Renal pelvis (tissue), 4 donors: ENCODE data around the gene TRNP1. TPM values are rescaled to one million over a fixed set of nuclear protein-coding genes. Genes with fewer than 3 reads are reported as not detected.

Source experiments
- DNase-seq: peaks from one replicate; pipeline ENCODE4 v3.0.0-alpha.2; 2013
- polyA plus RNA-seq, 3 donors: library from polyadenylated mRNA; unstranded; fragments of 120-200 nt; gene quantifications; one replicate each; pipeline ENCODE4 v1.2.1, GENCODE V29; 2013; ENCODE audit not compliant: insufficient read length in 3 of 3

Gene TRNP1
- polyA plus RNA-seq, 3 donors, result 5.5 to 6.8 (median 6.0) TPM

- DNase-seq, result no peak
Observed at GRCh38 chr1:27021354-27022031, 28.0 kb downstream of the TRNP1 start.

DNA sequence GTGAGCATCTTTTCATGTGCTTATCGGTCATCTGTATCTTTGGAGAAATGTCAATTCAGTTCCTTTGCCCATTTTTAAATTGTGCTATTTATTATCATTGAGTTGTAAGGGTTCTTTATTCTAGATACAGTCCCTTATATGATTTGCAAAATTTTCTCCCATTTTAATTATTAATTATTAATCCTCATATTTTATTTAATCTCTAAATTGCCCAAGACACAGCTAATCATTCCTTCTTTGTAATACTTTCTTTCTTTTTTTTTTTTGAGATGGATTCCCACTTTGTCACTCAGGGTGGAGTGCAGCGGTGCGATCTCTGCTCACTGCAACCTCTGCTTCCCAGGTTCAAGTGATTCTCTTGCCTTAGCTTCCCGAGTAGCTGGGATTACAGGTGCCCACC lies 32.2 kb downstream of the TRNP1 start:
- no peak for DNase-seq

DNA sequence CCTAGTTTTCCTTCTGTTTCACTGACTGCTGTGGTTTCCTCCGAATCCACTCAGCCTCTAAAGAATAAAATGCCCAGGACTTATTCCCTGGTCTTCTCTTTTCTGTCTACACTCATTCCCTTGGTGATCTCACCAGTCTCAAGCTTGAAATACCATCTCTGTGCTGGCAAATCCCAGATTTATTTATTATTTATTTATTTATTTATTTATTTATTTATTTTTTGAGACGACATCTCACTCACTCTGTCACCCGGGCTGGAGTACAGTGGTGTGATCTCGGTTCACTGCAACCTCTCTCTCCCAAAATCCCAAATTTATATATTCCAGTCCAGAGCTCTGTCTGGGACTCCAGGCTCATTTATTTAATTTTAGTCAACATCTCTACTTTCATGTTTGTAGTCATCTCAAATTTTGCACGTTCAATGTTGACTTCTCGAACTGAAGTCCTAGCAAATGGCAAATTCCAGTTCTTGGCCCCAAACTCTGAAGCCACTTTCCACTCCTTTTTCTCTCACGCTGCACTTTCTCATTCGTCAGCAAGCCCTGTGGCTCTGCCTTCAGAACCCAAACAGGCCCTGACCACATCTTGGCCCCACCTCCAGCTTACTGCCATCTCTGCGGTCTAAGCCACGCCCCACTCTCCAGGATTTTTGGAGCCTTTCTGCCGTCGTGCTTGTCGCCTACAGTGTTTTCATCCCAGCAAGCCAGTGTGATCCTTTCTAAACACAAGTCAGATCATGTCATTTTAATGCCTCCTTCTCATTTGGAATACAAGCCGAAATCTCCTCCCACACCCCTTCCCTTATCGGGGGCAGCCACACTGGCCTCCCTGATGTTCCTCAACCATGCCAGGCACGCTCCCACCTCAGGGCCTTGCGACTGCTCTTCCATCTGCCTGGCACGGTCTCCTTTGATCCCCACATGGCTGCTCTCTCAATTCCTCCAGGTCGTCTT lies 33.4 kb downstream of the TRNP1 start:
- peak; percentile 56 for DNase-seq

DNA sequence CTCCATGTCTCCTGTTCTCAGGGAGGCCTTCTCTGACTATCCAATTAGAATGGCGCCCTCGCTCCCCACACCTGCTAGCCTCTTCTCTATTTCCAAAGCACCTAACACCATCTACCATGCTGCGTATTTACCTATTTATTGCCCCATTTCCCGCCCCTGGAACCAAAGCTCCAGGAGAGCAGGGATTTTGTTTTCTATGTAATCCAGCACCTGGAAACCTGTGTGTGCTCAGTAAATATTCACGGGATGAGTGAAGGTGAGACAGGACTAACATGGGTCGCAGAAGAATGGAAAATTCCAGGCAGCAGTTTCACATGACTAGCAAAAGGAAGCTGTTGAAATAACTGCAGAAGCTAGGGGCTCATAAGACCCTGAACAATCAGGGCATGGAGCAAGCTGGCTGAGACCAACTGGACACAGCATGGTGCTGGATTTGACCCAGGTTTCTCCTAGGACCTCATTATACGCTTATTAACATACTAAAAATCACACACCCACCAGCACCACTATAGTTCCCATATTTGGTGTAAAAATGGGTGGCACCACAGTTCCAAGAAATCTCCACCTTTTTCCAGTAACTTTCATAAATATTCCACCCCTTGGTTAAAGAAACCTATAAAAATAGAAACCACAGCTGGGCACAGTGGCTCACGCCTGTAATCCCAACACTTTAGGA lies 34.2 kb downstream of the TRNP1 start:
- no peak for DNase-seq

GRCh38 chr1:27029517-27029916 lies 36.0 kb downstream of the TRNP1 start:
- DNase-seq, result no peak

DNA sequence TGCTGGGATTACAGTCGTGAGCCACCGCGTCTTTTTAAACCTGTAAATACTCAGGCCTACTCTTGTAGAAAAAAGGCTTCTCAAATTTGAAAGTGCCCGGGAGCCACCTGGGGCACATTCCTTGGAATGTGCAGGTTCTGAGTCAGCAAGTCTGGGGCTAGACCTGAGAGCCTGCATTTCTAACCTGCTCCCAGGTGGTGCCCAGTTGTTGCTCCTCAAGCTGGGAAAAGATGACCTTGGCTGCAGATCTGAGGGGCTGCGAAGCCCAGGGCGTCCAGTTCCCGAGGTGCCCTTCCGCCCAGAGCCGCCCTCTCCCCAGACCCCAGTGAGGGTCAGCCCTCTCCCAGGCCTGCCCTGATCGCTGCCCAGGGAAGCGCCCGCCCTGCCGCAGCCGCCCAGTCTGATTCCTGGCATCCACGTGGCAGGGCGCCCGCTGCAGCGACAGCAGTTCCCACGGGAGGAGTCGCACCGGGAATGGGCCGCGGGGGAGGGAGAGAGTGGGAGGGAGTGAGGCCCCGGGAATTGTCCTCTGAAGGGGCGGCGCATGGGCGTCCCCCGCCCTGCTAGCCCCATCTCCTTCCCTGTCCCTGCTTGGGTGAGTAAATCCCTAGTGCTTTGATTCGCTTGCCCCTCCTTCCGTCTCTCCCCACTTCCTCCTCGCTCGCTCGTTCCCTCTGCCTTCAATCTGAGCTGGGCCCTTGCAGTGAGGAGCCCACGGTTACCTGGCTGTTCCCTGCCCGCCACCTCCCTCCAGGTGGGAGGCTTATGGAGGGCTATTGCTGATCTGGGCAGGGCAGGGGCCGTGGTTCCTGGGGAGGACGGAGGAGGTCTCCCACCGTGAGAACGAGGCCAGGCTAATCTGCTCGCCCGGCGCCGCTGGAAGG lies 38.0 kb downstream of the TRNP1 start:
- DNase-seq, result peak; percentile 82

DNA sequence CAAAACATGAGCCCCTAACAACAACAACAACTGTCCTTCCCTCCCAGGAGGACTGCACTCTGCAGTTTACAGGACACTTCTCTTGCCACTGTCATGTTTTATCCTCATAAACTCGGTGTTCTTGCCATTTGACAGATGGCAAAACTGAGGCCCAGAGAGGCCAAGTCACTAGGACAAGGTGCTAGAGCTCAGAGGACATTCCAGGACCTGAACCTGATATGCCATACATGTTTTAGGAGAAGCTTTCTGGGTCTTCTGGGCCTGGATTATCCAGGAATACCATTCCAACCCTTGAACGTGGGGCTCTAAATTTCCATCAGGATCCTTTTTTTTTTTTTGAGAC lies 38.6 kb downstream of the TRNP1 start:
- DNase-seq, result no peak

DNA sequence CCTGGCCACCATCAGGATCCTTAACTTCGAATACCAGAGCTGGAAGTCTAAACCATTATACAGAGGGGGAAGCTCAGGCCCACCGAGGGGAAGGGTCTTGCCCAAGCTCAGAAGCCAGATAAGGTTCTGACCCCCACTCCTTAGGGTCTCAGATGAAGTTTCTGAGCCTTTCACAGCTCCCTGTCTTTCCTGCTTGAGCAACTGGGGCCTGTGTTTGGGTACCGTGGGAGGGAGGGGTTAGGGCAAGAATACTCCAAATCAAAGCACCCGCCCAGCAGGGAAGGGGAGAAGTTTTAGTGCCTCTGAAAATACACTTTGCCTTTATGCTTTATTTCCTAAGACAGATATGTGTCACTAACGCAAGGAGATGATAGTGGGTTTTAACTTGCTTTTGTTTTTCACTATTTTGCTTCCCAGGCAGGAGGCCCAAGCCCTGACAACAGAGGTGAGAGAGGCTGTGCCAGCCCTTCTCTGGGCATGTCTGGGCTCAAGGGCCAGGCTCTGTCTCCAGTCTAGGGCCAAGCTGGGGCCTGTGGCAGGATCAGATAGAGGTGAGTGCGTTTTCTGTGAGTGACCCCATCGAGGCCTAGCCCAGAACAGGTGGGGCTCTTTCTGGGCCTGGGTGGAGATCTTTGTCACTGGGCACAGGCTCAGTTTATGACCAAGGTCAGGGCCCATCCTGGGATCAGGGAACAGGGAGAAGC lies 39.7 kb downstream of the TRNP1 start:
- DNase-seq, result no peak

DNA sequence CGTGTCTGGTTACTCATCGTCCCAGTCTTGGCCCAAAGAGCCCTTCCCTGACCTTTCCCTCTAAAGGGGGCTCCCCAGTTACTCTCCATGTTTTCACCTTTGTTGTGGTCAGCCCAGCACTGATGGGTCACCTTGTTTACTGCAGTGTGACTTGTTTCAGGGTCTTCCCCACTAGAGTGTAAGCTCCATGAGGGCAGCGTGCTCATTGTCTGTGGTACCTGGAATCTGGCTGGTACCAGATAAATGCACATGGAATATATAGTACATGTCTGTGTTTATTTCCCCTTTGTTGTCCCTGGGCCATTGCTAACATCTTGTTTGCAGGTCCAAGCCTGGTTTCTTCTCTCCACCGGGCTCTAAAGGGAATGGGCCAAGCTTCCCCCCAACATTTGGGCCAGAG lies 41.9 kb downstream of the TRNP1 start:
- no peak for DNase-seq

- DNase-seq, result no peak
Observed at GRCh38 chr1:27036718-27037117, 43.2 kb downstream of the TRNP1 start.

GRCh38 chr1:27037518-27037917 lies 44.0 kb downstream of the TRNP1 start:
- no peak for DNase-seq

DNA sequence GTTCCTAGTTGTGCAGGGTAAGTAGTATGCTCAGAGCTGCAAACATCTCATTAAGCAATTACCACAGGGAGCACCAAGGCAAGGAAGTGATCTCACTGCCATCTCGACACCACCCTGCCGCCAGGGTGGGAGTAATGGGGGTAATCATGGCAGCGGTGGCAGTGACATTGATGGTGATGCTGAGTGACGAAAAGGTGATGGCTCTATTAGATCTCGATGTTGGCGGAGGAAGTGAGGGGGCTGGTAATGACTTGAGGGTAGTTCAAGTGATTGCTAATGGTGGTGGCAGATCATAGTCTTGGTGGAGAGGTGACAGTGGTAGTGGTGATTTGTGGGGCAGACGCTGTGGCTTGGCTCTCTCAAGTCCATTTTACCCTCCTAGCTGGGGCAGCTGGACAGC lies 44.5 kb downstream of the TRNP1 start:
- no peak for DNase-seq

GRCh38 chr1:27042670-27043069 lies 49.2 kb downstream of the TRNP1 start:
- DNase-seq, result no peak

DNA sequence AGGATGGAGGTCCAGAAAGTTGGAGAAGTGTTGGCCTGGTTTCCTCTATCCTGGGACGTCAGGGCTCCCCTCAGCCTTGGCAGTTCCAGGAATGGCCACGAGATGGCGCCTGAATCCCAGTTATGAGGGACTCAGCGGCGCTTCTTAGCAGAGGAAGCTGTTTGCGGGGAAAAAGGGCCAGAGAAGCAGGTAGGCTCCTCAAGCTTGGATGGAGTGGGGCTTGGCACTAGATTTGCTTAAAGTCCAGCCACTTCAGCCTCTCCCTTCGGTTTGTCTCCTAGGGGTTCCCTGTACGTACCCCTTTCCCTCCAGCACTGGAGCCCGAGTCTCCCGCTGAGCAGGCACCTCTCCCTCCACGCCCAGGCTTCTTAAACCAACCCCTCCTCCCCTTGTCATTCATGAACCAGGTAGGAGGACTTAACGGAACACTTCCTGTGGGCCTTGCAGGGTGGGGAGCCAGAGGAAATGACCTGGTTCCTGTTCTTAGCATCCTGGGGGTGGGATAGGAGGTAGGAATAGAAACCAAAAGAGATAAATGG lies 51.2 kb downstream of the TRNP1 start:
- peak; percentile 78 for DNase-seq

GRCh38 chr1:27045973-27046558 lies 52.6 kb downstream of the TRNP1 start:
- peak; percentile 65 for DNase-seq

DNA sequence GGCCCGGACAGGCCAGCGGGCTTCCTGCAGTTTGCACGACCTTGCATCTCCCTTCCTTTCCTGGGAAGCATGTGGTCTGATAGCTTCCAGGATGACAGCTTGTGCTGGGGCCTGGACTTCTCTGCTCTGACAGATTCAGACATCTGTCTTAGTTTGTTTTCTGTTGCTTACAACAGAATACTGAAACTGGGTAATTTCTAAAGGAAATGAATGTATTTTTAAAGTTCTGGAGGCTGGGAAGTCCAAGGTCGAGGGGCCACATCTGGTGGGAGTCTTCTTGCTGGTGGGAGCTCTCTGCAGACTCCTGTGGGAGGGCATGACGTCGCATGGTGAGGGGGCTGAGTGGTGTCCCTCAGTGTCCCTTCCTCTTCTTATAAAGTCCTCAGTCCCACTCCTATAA lies 54.4 kb downstream of the TRNP1 start:
- no peak for DNase-seq

- DNase-seq, result no peak
Observed at GRCh38 chr1:27049100-27049499, 55.6 kb downstream of the TRNP1 start.

- no peak for DNase-seq
Observed at GRCh38 chr1:27049607-27050006, 56.1 kb downstream of the TRNP1 start.
